ENCODE results near the gene SLC38A4. TPM values are rescaled to one million over a fixed set of nuclear protein-coding genes. Genes with fewer than 3 reads are reported as not detected.

The SLC38A4 gene
- polyA plus RNA-seq, 3 donors, result not detected

DNA sequence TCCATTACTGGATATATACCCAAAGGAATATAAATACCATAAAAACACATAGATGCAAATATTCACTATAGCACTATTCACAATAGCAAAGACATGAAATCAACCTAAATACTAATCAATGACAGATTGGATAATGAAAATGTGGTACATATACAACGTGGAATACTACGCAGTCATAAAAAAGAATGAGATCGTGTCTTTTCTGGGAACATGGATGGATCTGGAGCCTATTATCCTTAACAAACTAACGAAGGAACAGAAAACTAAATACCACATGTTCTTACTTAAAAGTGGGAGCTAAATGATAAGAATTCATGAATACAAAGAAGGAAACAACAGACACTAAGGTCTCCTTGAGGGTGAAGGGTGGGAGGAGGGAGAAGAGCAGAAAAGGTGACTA is 76.5 kb downstream of the SLC38A4 start:
- H3K4me1 Mint-ChIP-seq, result peaks cover 14% of the 10 kb centered on the region
- no peak overlapping the region for H3K4me3 Mint-ChIP-seq
- H3K27me3 Mint-ChIP-seq (ENCODE audit: low read depth in 3 of 3), result no peaks in the 10 kb centered on the region
- Histone ChIP-seq H3K4me1 (ENCODE audit: control insufficient read depth in 1 of 2, insufficient read depth in 2 of 2, low read length in 2 of 2) (peaks cover 0 to 11% of the 10 kb centered on the region in 2 donors), H3K4me3 (replicated peaks in 1 of 3; ENCODE audit: low read depth in 2 of 3, low read length in 3 of 3) (no peak overlapping the region), H3K9me3 (replicated peaks in 1 of 2; ENCODE audit: control insufficient read depth in 1 of 2, insufficient read depth in 1 of 2, low read length in 2 of 2) (no peaks in the 10 kb centered on the region), H3K36me3 (replicated peaks in 1 of 2; ENCODE audit: control insufficient read depth in 1 of 2, insufficient read depth in 2 of 2, low read length in 2 of 2) (no peaks in the 10 kb centered on the region), H3K27me3 (ENCODE audit: control insufficient read depth in 2 of 2, insufficient read depth in 2 of 2, low read length in 2 of 2) (no peaks in the 10 kb centered on the region), H3K9ac (ENCODE audit: insufficient read depth, low read length, poor library complexity, severe bottlenecking) (no peak overlapping the region), H3K4me2 (replicated peaks; ENCODE audit: extremely low read depth, low read length, poor library complexity, severe bottlenecking) (no peak overlapping the region), H3K27ac (ENCODE audit: low read depth in 1 of 2, low read length in 2 of 2) (no peak overlapping the region), H4K20me1 (ENCODE audit: insufficient read depth, low read length) (no peaks in the 10 kb centered on the region), H2AFZ (ENCODE audit: insufficient read depth, low read depth, low read length, poor library complexity, severe bottlenecking) (no peak overlapping the region), H3K79me2 (ENCODE audit: insufficient read depth, low read length) (no peaks in the 10 kb centered on the region)
- no CpG with 5 or more reads among the region's 4 CpGs for whole genome bisulfite sequencing (ENCODE audit: insufficient coverage)
- TF ChIP-seq, protein P1, sequence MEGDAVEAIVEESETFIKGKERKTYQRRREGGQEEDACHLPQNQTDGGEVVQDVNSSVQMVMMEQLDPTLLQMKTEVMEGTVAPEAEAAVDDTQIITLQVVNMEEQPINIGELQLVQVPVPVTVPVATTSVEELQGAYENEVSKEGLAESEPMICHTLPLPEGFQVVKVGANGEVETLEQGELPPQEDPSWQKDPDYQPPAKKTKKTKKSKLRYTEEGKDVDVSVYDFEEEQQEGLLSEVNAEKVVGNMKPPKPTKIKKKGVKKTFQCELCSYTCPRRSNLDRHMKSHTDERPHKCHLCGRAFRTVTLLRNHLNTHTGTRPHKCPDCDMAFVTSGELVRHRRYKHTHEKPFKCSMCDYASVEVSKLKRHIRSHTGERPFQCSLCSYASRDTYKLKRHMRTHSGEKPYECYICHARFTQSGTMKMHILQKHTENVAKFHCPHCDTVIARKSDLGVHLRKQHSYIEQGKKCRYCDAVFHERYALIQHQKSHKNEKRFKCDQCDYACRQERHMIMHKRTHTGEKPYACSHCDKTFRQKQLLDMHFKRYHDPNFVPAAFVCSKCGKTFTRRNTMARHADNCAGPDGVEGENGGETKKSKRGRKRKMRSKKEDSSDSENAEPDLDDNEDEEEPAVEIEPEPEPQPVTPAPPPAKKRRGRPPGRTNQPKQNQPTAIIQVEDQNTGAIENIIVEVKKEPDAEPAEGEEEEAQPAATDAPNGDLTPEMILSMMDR (IDR thresholded peaks at IDR 0.05), result no peak
- H3K27ac Mint-ChIP-seq, result no peak overlapping the region
- peaks cover 7 to 27% (median 14%) of the 10 kb centered on the region in 7 donors for H3K9me3 Mint-ChIP-seq
- no peak for DNase-seq
- no peaks in the 10 kb centered on the region for H3K36me3 Mint-ChIP-seq
- intact Hi-C loops (cut with micrococcal nuclease), result no loop called here

DNA sequence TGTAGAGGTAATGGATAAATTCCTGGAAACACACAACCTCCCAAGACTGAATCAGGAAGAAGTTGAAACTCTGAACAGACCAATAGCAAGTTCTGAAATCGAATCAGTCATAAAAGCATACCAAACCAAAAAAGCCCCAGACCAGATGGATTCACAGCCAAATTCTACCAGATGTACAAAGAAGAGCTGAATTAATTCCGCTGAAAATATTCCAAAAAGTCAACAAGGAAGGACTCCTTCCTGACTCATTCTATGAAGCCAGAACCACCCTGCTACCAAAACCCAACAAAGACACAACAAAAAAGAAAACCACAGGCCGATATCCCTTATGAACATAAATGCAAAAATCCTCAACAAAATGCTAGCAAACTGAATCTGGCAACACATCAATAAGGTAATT is 81.5 kb downstream of the SLC38A4 start:
- DNase-seq, result no peak
- Histone ChIP-seq H3K36me3 (replicated peaks in 1 of 2; ENCODE audit: control insufficient read depth in 1 of 2, insufficient read depth in 2 of 2, low read length in 2 of 2) (no peaks in the 10 kb centered on the region), H3K4me3 (replicated peaks in 1 of 3; ENCODE audit: low read depth in 2 of 3, low read length in 3 of 3) (no peak overlapping the region), H3K9me3 (replicated peaks in 1 of 2; ENCODE audit: control insufficient read depth in 1 of 2, insufficient read depth in 1 of 2, low read length in 2 of 2) (no peaks in the 10 kb centered on the region), H3K9ac (ENCODE audit: insufficient read depth, low read length, poor library complexity, severe bottlenecking) (no peak overlapping the region), H3K4me1 (ENCODE audit: control insufficient read depth in 1 of 2, insufficient read depth in 2 of 2, low read length in 2 of 2) (no peaks in the 10 kb centered on the region), H3K79me2 (ENCODE audit: insufficient read depth, low read length) (no peaks in the 10 kb centered on the region), H3K4me2 (replicated peaks; ENCODE audit: extremely low read depth, low read length, poor library complexity, severe bottlenecking) (no peak overlapping the region), H4K20me1 (ENCODE audit: insufficient read depth, low read length) (no peaks in the 10 kb centered on the region), H3K27me3 (ENCODE audit: control insufficient read depth in 2 of 2, insufficient read depth in 2 of 2, low read length in 2 of 2) (no peaks in the 10 kb centered on the region), H2AFZ (ENCODE audit: insufficient read depth, low read depth, low read length, poor library complexity, severe bottlenecking) (no peak overlapping the region), H3K27ac (ENCODE audit: low read depth in 1 of 2, low read length in 2 of 2) (no peak overlapping the region)
- H3K27ac Mint-ChIP-seq, result no peak overlapping the region
- H3K9me3 Mint-ChIP-seq, result peaks cover 19 to 35% (median 23%) of the 10 kb centered on the region in 7 donors
- no peak overlapping the region for H3K4me3 Mint-ChIP-seq
- intact Hi-C loops (cut with micrococcal nuclease), result no loop called here
- WGBS (ENCODE audit: insufficient coverage), result 84% methylated on average over 3 of the region's 3 CpGs
- no peaks in the 10 kb centered on the region for H3K27me3 Mint-ChIP-seq (ENCODE audit: low read depth in 3 of 3)
- H3K36me3 Mint-ChIP-seq, result no peaks in the 10 kb centered on the region
- TF ChIP-seq, protein P1 (IDR thresholded peaks at IDR 0.05), result no peak
- H3K4me1 Mint-ChIP-seq, result no peaks in the 10 kb centered on the region

All from CD14-positive monocyte (primary cell).